ENCODE measurements around the gene DIP2B.

The DIP2B gene

GRCh38 chr12:50718760-50719159 lies 214.0 kb downstream of the DIP2B start:
- Histone ChIP-seq H3K36me3 (ENCODE audit: control insufficient read depth in 1 of 2, insufficient read depth in 2 of 2, low read length in 2 of 2) (peaks cover 45 to 51% of the 10 kb centered on the region in 2 donors), H3K27ac (ENCODE audit: low read length) (no peak overlapping the region), H3K9me3 (ENCODE audit: control insufficient read depth in 1 of 2, low read length in 2 of 2) (no peaks in the 10 kb centered on the region), H3K4me1 (ENCODE audit: control insufficient read depth in 1 of 2, insufficient read depth in 2 of 2, low read length in 2 of 2) (no peaks in the 10 kb centered on the region), H3K27me3 (ENCODE audit: low read depth, low read length) (no peaks in the 10 kb centered on the region), H3K4me3 (ENCODE audit: low read depth in 1 of 2, low read length in 2 of 2) (no peak overlapping the region)

GRCh38 chr12:50720085-50720484 lies 215.3 kb downstream of the DIP2B start:
- Histone ChIP-seq H3K27me3 (ENCODE audit: low read depth, low read length) (no peaks in the 10 kb centered on the region), H3K27ac (ENCODE audit: low read length) (no peak overlapping the region), H3K4me1 (ENCODE audit: control insufficient read depth in 1 of 2, insufficient read depth in 2 of 2, low read length in 2 of 2) (no peaks in the 10 kb centered on the region), H3K9me3 (ENCODE audit: control insufficient read depth in 1 of 2, low read length in 2 of 2) (no peaks in the 10 kb centered on the region), H3K36me3 (ENCODE audit: control insufficient read depth in 1 of 2, insufficient read depth in 2 of 2, low read length in 2 of 2) (peaks cover 50 to 59% of the 10 kb centered on the region in 2 donors), H3K4me3 (ENCODE audit: low read depth in 1 of 2, low read length in 2 of 2) (no peak overlapping the region)

GRCh38 chr12:50720501-50720900 lies 215.7 kb downstream of the DIP2B start:
- no peaks in the 10 kb centered on the region for H3K27me3 ChIP-seq (ENCODE audit: low read depth, low read length)
- no peaks in the 10 kb centered on the region for H3K9me3 ChIP-seq (ENCODE audit: control insufficient read depth in 1 of 2, low read length in 2 of 2)
- H3K27ac ChIP-seq (ENCODE audit: low read length): no peak overlapping the region
- no peaks in the 10 kb centered on the region for H3K4me1 ChIP-seq (ENCODE audit: control insufficient read depth in 1 of 2, insufficient read depth in 2 of 2, low read length in 2 of 2)
- H3K4me3 ChIP-seq (ENCODE audit: low read depth in 1 of 2, low read length in 2 of 2): no peak overlapping the region
- H3K36me3 ChIP-seq (ENCODE audit: control insufficient read depth in 1 of 2, insufficient read depth in 2 of 2, low read length in 2 of 2): peaks cover 54 to 63% of the 10 kb centered on the region in 2 donors

GRCh38 chr12:50723865-50724264 lies 219.1 kb downstream of the DIP2B start:
- H3K4me3 ChIP-seq (ENCODE audit: low read depth in 1 of 2, low read length in 2 of 2): no peak overlapping the region
- no peaks in the 10 kb centered on the region for H3K9me3 ChIP-seq (ENCODE audit: control insufficient read depth in 1 of 2, low read length in 2 of 2)
- H3K27me3 ChIP-seq (ENCODE audit: low read depth, low read length): no peaks in the 10 kb centered on the region
- no peak overlapping the region for H3K27ac ChIP-seq (ENCODE audit: low read length)
- H3K36me3 ChIP-seq (ENCODE audit: control insufficient read depth in 1 of 2, insufficient read depth in 2 of 2, low read length in 2 of 2): peaks cover 61 to 76% of the 10 kb centered on the region in 2 donors
- no peaks in the 10 kb centered on the region for H3K4me1 ChIP-seq (ENCODE audit: control insufficient read depth in 1 of 2, insufficient read depth in 2 of 2, low read length in 2 of 2)

GRCh38 chr12:50725011-50725942 lies 220.5 kb downstream of the DIP2B start:
- Histone ChIP-seq H3K36me3 (ENCODE audit: control insufficient read depth in 1 of 2, insufficient read depth in 2 of 2, low read length in 2 of 2) (peaks cover 66 to 79% of the 10 kb centered on the region in 2 donors), H3K4me1 (ENCODE audit: control insufficient read depth in 1 of 2, insufficient read depth in 2 of 2, low read length in 2 of 2) (no peaks in the 10 kb centered on the region), H3K4me3 (ENCODE audit: low read depth in 1 of 2, low read length in 2 of 2) (no peak overlapping the region), H3K27ac (ENCODE audit: low read length) (no peak overlapping the region), H3K27me3 (ENCODE audit: low read depth, low read length) (no peaks in the 10 kb centered on the region), H3K9me3 (ENCODE audit: control insufficient read depth in 1 of 2, low read length in 2 of 2) (no peaks in the 10 kb centered on the region)

GRCh38 chr12:50727466-50727865 lies 222.7 kb downstream of the DIP2B start:
- Histone ChIP-seq H3K27me3 (ENCODE audit: low read depth, low read length) (no peaks in the 10 kb centered on the region), H3K36me3 (ENCODE audit: control insufficient read depth in 1 of 2, insufficient read depth in 2 of 2, low read length in 2 of 2) (peaks cover 73 to 83% of the 10 kb centered on the region in 2 donors), H3K9me3 (ENCODE audit: control insufficient read depth in 1 of 2, low read length in 2 of 2) (no peaks in the 10 kb centered on the region), H3K4me3 (ENCODE audit: low read depth in 1 of 2, low read length in 2 of 2) (no peak overlapping the region), H3K27ac (ENCODE audit: low read length) (no peak overlapping the region), H3K4me1 (ENCODE audit: control insufficient read depth in 1 of 2, insufficient read depth in 2 of 2, low read length in 2 of 2) (no peaks in the 10 kb centered on the region)

GRCh38 chr12:50728417-50728816 lies 223.6 kb downstream of the DIP2B start:
- peaks cover 70 to 80% of the 10 kb centered on the region in 2 donors for H3K36me3 ChIP-seq (ENCODE audit: control insufficient read depth in 1 of 2, insufficient read depth in 2 of 2, low read length in 2 of 2)
- H3K4me1 ChIP-seq (ENCODE audit: control insufficient read depth in 1 of 2, insufficient read depth in 2 of 2, low read length in 2 of 2): no peaks in the 10 kb centered on the region
- no peak overlapping the region for H3K4me3 ChIP-seq (ENCODE audit: low read depth in 1 of 2, low read length in 2 of 2)
- no peak overlapping the region for H3K27ac ChIP-seq (ENCODE audit: low read length)
- no peaks in the 10 kb centered on the region for H3K27me3 ChIP-seq (ENCODE audit: low read depth, low read length)
- H3K9me3 ChIP-seq (ENCODE audit: control insufficient read depth in 1 of 2, low read length in 2 of 2): no peaks in the 10 kb centered on the region

- Histone ChIP-seq H3K9me3 (ENCODE audit: control insufficient read depth in 1 of 2, low read length in 2 of 2) (no peaks in the 10 kb centered on the region), H3K27ac (ENCODE audit: low read length) (no peak overlapping the region), H3K4me3 (ENCODE audit: low read depth in 1 of 2, low read length in 2 of 2) (no peak overlapping the region), H3K4me1 (ENCODE audit: control insufficient read depth in 1 of 2, insufficient read depth in 2 of 2, low read length in 2 of 2) (no peaks in the 10 kb centered on the region), H3K27me3 (ENCODE audit: low read depth, low read length) (no peaks in the 10 kb centered on the region), H3K36me3 (ENCODE audit: control insufficient read depth in 1 of 2, insufficient read depth in 2 of 2, low read length in 2 of 2) (peaks cover 70 to 80% of the 10 kb centered on the region in 2 donors)
Observed at GRCh38 chr12:50728841-50729240, 224.1 kb downstream of the DIP2B start.

GRCh38 chr12:50732591-50732990 lies 227.8 kb downstream of the DIP2B start:
- peaks cover 64 to 70% of the 10 kb centered on the region in 2 donors for H3K36me3 ChIP-seq (ENCODE audit: control insufficient read depth in 1 of 2, insufficient read depth in 2 of 2, low read length in 2 of 2)

GRCh38 chr12:50733706-50734105 lies 228.9 kb downstream of the DIP2B start:
- Histone ChIP-seq H3K9me3 (ENCODE audit: control insufficient read depth in 1 of 2, low read length in 2 of 2) (no peaks in the 10 kb centered on the region), H3K27ac (ENCODE audit: low read length) (no peak overlapping the region), H3K36me3 (ENCODE audit: control insufficient read depth in 1 of 2, insufficient read depth in 2 of 2, low read length in 2 of 2) (peaks cover 58 to 68% of the 10 kb centered on the region in 2 donors), H3K27me3 (ENCODE audit: low read depth, low read length) (no peaks in the 10 kb centered on the region), H3K4me3 (ENCODE audit: low read depth in 1 of 2, low read length in 2 of 2) (no peak overlapping the region), H3K4me1 (ENCODE audit: control insufficient read depth in 1 of 2, insufficient read depth in 2 of 2, low read length in 2 of 2) (no peaks in the 10 kb centered on the region)

More at GRCh38 chr12:50732591-50732990, 227.8 kb downstream of the DIP2B start:
- Histone ChIP-seq H3K4me1 (ENCODE audit: control insufficient read depth in 1 of 2, insufficient read depth in 2 of 2, low read length in 2 of 2) (no peaks in the 10 kb centered on the region), H3K27ac (ENCODE audit: low read length) (no peak overlapping the region), H3K9me3 (ENCODE audit: control insufficient read depth in 1 of 2, low read length in 2 of 2) (no peaks in the 10 kb centered on the region), H3K27me3 (ENCODE audit: low read depth, low read length) (no peaks in the 10 kb centered on the region), H3K4me3 (ENCODE audit: low read depth in 1 of 2, low read length in 2 of 2) (no peak overlapping the region)

- H3K36me3 ChIP-seq (ENCODE audit: control insufficient read depth in 1 of 2, insufficient read depth in 2 of 2, low read length in 2 of 2): peaks cover 60 to 68% of the 10 kb centered on the region in 2 donors
- H3K27ac ChIP-seq (ENCODE audit: low read length): no peak overlapping the region
- H3K9me3 ChIP-seq (ENCODE audit: control insufficient read depth in 1 of 2, low read length in 2 of 2): no peaks in the 10 kb centered on the region
- no peak overlapping the region for H3K4me3 ChIP-seq (ENCODE audit: low read depth in 1 of 2, low read length in 2 of 2)
- H3K27me3 ChIP-seq (ENCODE audit: low read depth, low read length): no peaks in the 10 kb centered on the region
- no peaks in the 10 kb centered on the region for H3K4me1 ChIP-seq (ENCODE audit: control insufficient read depth in 1 of 2, insufficient read depth in 2 of 2, low read length in 2 of 2)
Observed at GRCh38 chr12:50734409-50735263, 229.9 kb downstream of the DIP2B start.

All from muscle layer of duodenum (tissue), 2 donors.